MM.1S (cell line): ENCODE measurements around the gene ELK3.

Source experiments
- CTCF ChIP-seq: fragments of 300-600 bp; sonication (generic); IDR thresholded peaks from 2 replicates; pipeline ENCODE4 v1.5.1; 2016; ENCODE audit warnings: antibody characterized with exemption, low read length, mixed read lengths
- EZH2 ChIP-seq: fragments of 300-600 bp; sonication (generic); optimal IDR thresholded peaks from 2 replicates; pipeline ENCODE3; 2017; ENCODE audit warnings: low read depth, mild to moderate bottlenecking, antibody characterized with exemption, low read length, mixed read lengths

- TF ChIP-seq CTCF: no peak
- no peak for TF ChIP-seq EZH2
Measured at GRCh38 chr12:96186607-96187301, 7.4 kb upstream of the ELK3 start.
